HCEC 1CT (cell line): ENCODE data around the gene HTRA1.

ENCODE experiments used
- DNase-seq: peaks from one replicate; pipeline ENCODE4 v3.0.0-alpha.2; 2017

Gene HTRA1

GRCh38 chr10:122524811-122525210, 63.5 kb downstream of the HTRA1 start:
- no peak for DNase-seq

GRCh38 chr10:122525788-122526187, 64.4 kb downstream of the HTRA1 start:
- DNase-seq = no peak

DNA sequence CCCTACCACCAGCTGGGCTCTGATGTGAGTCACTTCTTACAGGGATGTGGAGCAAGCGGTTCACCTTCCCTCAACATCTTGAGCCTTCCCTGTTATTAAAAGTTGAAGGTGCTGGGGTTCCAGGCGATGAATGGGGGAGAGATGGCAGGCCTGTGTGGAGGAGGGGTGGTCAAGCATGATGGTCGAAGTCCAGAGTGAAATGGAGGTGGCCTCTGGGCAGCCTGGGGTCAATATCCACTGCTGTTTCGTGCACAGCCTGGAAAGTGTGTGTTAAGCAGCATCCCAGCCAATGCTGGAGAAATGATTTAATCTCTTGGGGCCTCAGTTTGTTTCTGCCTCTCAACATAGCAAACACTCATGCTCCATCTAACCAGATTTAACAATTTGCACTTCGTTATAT, 65.5 kb downstream of the HTRA1 start:
- no peak for DNase-seq

DNA sequence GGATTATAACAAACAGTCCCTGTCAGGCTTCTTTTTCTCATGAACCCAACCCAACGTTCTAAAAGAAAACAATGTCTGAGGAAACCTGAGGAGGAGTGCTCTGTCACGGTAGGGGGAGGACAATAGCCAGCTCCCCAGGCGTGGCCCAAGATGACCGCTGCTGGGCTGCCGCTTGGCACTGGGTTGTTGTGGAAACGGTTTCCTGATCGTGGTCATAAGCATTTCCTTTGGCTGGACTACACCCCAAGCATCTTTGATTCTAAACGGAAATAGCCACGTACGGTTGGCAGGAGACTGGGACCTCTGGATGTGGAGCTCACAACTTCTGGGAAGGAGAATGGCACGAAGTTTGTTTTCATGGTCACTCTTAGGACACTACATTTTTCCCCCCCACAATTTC, 68.8 kb downstream of the HTRA1 start:
- DNase-seq = no peak

GRCh38 chr10:122531261-122531660, 69.9 kb downstream of the HTRA1 start:
- DNase-seq = no peak

- no peak for DNase-seq
Measured at GRCh38 chr10:122531939-122532338, 70.6 kb downstream of the HTRA1 start.

DNA sequence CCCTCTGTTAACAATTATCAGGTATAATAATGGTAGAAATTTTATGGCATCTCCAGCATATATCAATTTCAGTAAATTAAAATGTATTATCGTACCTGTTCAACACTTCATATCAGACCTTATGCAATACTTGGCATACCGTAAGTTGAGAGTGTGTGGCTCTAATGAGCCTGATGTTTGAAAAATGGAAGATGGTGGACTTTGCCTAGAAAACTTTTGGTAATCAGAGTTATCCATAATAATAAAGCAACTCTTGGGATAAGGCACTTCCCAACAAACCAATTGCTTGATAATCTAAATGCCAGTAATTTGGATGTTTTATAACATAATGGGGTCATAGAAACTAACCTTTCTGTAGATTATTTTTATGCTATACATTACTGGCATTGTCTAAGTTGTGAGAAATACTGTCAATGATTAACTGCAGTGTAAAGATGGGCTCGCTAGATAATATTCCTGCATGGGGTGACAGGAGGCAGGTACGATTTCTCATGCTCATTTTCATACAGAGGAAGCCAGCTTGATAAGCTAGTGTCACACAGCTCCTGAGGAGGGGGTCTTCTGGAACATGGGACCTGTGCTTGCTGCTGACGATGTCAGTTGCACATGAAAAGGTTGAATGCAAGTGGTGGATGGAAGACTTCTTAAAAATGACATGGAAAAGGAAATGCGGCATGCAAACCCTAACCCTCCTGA, 71.4 kb downstream of the HTRA1 start:
- no peak for DNase-seq

- DNase-seq = no peak
Measured at GRCh38 chr10:122537545-122537944, 76.2 kb downstream of the HTRA1 start.

GRCh38 chr10:122541541-122542002, 80.2 kb downstream of the HTRA1 start:
- no peak for DNase-seq

DNA sequence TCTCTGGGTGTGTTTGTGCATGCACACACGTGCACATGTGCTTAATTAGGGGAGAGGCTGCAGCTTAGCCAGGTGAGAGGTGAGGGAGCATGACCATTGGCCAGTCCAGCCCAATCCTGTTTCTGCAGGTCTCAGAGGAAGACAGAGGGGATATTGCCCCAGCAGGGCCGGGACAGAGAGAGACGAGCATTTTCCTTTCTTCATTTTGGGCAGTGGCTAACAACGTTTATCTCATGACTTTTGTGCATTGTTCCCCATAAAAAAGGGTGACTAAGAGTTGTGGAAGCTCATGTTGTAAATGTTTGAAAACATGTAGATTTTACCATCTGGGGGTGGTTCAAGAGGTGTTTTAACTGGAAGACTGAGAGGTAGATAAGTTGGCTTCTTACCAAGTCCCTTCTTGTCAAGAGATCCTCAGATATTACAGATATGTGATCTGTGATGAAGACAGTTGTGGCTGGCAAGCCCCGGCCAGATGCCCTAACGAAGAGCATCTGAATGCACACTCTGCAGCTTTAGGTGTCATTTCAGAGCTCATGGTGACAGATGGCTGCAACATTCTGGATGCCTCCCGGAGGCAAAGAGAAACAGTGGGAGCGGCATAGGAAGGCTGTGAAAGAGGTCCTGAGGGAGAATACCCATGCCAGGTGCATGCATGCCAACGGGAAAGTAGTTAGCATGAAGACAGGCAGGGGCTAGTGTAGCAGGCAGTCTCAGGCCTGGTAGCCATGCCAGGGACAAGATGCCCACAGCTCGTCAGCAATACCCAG, 82.5 kb downstream of the HTRA1 start:
- no peak for DNase-seq

DNA sequence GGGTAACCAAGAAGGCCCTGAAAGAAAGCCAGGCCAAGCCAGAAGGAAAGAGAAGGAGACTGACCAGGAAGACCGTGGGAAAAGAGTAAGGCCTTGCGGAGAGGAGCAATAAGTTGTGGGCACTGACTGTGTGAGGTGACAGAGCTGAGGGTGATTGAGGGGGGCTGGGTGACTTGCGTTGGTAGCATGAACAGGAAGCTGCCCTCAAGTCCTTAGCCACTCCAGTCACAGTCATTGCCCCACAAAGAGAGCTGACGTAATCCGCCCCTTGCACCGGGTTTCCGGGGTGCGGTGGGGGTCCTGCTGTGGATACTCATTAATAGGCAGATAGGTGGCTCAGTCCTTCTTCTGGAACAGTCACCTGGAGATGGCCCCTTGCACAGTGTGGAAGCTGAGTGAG, 83.1 kb downstream of the HTRA1 start:
- DNase-seq = no peak

DNA sequence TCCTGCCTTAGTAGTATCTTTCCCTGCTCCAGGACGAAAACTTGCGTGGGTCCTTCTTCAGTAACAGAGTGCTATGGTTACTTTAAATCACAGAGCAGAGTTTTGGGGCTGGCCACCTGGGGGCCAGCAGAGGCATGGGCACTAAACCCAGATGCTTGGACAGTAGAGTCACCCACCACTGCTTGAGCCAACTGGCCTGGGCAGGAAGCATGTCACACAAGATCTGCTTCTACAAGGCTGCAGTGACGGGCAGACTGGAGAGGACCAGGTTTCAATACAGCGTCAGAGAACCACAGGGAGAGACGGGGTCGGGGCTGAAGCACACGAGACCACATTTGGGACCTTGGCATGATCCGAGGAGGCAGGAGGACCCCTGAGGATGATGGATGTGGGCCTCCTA, 84.9 kb downstream of the HTRA1 start:
- no peak for DNase-seq

DNA sequence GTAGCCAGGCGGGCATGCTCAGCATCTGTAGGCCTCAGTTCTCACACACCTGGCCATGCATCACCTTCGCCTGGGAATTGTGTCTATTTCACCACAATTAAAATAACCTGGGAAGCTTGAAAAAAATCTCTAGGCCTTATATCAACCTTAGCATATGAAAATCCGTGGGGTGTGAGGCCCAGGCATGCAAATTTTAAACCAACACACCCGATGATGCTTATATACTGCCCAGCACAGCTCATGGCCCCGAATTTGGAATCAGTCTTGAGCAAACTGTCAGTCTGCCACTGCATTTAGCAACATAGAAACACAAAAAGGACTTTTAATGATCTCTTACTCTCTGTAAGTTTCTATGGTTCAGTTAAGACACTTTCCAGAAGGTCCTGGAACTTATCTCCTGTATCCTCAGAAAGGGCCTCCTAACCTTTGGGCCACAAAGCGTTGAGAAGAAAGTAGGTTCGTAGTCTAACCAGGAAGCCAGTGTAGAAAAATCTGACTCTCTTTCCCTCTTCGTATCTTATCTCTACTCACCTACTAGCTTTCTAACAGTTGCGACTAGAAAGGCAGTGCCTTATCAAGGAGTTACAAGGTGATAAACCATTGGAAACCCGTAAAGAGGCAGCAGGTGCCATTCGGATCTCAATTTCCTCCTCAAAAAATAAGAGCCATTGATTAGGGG, 87.2 kb downstream of the HTRA1 start:
- no peak for DNase-seq

DNA sequence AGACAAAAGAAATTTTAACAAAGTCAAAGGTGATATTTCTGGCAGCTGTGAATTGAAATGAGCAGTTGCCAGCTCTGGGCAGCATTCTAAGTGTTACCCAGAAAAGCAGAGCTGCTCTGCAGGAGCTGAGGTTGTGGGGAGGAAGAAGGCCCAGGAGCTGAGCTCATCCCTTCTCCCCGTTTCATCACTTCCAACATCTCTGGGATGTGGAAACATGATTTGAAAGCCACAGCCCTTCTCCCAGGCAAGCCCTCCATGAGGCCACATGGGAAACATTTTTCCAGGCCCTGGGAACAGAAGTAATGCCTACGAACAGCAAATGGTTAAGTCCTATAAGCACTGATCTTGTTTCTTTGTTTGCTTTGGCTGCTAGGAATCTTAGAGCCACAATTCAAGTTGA, 88.3 kb downstream of the HTRA1 start:
- no peak for DNase-seq

- no peak for DNase-seq
Measured at GRCh38 chr10:122550427-122550826, 89.1 kb downstream of the HTRA1 start.

GRCh38 chr10:122550983-122551382, 89.6 kb downstream of the HTRA1 start:
- no peak for DNase-seq

DNA sequence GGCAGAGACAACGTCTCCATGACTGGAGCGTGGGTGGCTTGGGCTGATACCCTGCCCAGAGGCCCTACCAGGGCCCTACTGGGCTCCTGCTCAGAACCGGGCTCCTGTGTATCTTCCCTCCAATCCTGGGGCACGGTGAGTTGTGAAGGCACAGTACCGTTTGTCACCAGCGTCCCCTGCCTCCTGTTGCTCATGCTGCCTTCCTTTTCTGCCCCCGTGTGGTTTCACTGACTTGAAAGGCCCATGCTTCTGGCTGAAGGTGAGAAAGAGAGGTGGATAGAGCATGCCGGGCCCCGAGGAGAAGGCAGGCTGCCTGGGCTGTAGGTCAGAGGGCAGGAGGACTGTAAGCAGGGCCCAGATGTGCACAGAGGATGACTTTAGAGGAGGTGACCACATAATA, 90.1 kb downstream of the HTRA1 start:
- no peak for DNase-seq

DNA sequence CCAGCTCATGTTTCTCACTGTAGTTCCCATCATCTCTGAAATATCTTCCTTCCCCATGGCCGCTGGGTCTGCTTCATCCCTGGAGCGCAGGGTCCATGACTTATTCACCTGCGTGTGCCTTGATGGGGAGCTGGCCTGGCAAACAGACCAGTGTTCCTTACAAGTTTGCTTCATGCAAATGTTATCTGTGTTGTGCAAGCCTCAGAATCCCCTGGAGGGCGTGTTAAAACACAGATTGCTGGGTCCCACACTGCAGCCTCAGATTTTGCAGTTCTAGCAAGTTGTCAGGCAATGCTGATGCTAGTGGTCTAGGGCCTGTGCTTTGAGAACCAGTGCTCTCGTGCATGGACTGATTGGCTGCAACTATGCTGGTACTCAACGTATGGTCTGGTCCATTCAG, 92.0 kb downstream of the HTRA1 start:
- DNase-seq = no peak

- no peak for DNase-seq
Measured at GRCh38 chr10:122554131-122555036, 93.0 kb downstream of the HTRA1 start.

GRCh38 chr10:122555442-122555841, 94.1 kb downstream of the HTRA1 start:
- no peak for DNase-seq

DNA sequence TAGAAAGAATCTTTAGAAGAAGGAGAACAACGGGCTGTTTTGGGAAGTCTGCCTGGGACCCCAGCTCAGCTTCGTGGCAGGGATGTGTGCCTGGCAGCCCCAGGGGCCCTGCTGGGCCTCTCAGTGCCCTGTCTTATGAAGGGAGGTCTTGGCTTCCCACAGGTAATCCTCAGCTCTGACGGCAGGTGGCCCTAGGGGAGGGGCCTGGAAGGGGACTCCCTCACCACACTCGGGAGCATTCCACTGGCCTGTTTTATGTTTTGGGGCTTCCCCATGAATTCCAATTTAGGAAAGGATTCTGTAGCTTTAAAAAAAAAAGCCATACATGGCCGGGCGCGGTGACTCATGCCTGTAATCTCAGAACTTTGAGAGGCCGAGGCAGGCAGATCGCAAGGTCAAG, 96.2 kb downstream of the HTRA1 start:
- DNase-seq = no peak

- DNase-seq = no peak
Measured at GRCh38 chr10:122558452-122558851, 97.1 kb downstream of the HTRA1 start.

DNA sequence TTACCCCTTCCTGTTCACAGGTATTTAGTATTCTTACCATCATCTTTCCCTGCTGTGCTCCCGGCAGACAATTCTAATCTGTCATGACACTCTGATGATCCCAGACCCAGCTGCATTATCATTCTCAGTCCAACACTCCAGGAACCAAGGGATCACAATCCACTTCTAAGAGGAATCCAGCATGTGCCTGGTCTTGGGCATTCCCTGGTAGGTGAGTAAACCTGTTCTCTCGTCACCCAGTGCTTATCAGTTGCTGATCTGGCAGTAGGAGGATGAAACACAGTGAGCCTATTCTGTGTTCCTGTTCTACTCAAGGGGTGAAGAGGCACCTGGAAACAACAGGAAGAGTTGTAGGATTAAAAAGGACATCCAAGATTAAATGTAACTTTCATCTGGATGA, 97.9 kb downstream of the HTRA1 start:
- no peak for DNase-seq
